Mononuclear cell (primary cell): Measurements from ENCODE around the gene ARHGAP12. TPM values are rescaled to one million over a fixed set of nuclear protein-coding genes. Genes with fewer than 3 reads are reported as not detected.

Experiments
- H3K27me3 ChIP-seq: 2 replicates; pipeline ENCODE4 v1.6.0; 2011; ENCODE audit warnings: low read length, control low read depth; ENCODE audit not compliant: insufficient read depth
- H3K4me1 ChIP-seq: 2 replicates; pipeline ENCODE4 v1.5.1; 2011; ENCODE audit warnings: mild to moderate bottlenecking, low read length, control low read depth; ENCODE audit not compliant: insufficient read depth
- H3K4me3 ChIP-seq: 2 replicates; pipeline ENCODE4 v1.5.1; 2011; ENCODE audit warnings: mild to moderate bottlenecking, low read length, moderate library complexity
- H3K9me3 ChIP-seq: 2 replicates; pipeline ENCODE4 v1.5.1; 2011; ENCODE audit warnings: low read depth, mild to moderate bottlenecking, control low read depth, low read length
- total RNA-seq: library from RNA; depleted of rRNA; stranded (reverse); fragments of >200 nt; gene quantifications from one replicate; pipeline ENCODE4 v1.2.3, GENCODE V29; 2012

ARHGAP12 gene
- total RNA-seq, 1 donor: 36.8 TPM

- Histone ChIP-seq H3K9me3 (no peaks in the 10 kb centered on the region), H3K27me3 (no peaks in the 10 kb centered on the region), H3K4me3 (no peak overlapping the region), H3K4me1 (no peaks in the 10 kb centered on the region)
Measured at GRCh38 chr10:31847515-31847914, 81.1 kb downstream of the ARHGAP12 start.

GRCh38 chr10:31838709-31839108, 89.9 kb downstream of the ARHGAP12 start:
- H3K4me1 ChIP-seq: no peaks in the 10 kb centered on the region
- no peaks in the 10 kb centered on the region for H3K9me3 ChIP-seq
- H3K4me3 ChIP-seq: no peak overlapping the region
- H3K27me3 ChIP-seq: no peaks in the 10 kb centered on the region

GRCh38 chr10:31838065-31838464, 90.6 kb downstream of the ARHGAP12 start:
- Histone ChIP-seq H3K4me3 (no peak overlapping the region), H3K27me3 (no peaks in the 10 kb centered on the region), H3K9me3 (no peaks in the 10 kb centered on the region), H3K4me1 (no peaks in the 10 kb centered on the region)

DNA sequence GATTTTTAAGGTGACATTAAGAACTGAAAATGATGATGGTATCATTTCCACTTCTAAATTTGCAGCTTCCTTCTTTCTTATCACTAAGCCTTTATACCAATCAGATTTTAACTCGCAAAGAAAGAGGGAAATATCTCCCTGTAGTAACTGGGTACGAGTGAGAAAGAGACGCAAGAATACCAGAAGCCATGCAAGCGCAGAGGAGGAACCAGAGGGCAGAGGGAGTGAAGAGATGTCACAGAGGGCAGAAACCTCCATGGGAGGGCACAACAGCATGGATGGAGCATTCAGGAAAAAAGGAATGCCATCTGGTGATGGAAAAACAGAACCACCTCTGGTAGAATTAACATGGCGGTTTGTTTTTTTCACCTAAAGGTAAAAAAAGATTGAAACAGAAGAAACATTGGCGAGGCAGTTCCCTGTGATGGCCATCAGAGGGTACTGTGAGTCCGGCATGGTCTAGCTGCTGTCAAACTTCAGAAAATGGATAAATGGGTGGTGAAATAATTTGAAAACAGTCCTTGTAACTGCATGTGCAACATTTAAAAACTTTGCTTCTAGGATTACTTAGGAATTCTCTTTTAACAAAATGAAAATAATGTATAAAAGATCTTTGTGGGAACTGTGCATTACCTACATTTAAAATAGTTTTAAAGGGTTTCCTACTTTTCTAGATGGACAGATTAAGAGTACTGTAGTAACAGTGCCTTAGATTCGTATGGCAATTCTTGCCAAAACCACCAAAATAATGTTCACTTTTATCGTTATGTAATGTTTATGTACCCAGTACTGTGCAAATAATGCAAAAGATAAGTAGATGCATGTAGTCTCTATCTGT, 91.8 kb downstream of the ARHGAP12 start:
- no peaks in the 10 kb centered on the region for H3K4me1 ChIP-seq
- H3K9me3 ChIP-seq: no peaks in the 10 kb centered on the region
- H3K27me3 ChIP-seq: no peaks in the 10 kb centered on the region
- H3K4me3 ChIP-seq: no peak overlapping the region

DNA sequence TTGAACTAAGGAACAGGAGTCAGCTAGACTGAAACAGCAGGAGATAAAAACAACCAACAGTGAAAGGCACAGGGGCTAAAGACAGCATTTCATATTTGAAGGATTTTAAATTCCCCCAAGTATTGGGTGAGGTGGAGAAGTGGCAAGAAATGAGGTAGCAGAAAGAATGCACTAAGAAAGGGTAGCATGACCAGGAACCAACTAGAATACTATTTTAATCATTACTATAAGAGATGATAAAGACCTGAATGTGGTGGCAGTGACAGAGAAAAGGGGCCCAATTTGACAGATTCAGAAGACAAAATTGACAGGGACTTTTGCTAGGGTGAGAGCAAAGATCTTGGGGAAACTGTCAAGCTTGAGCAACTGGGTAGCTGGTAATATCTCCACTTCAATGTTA, 94.9 kb downstream of the ARHGAP12 start:
- Histone ChIP-seq H3K9me3 (no peaks in the 10 kb centered on the region), H3K4me3 (no peak overlapping the region), H3K27me3 (no peaks in the 10 kb centered on the region), H3K4me1 (no peaks in the 10 kb centered on the region)

- H3K9me3 ChIP-seq: no peaks in the 10 kb centered on the region
- H3K27me3 ChIP-seq: no peaks in the 10 kb centered on the region
- H3K4me3 ChIP-seq: no peak overlapping the region
- H3K4me1 ChIP-seq: no peaks in the 10 kb centered on the region
Measured at GRCh38 chr10:31832261-31832660, 96.4 kb downstream of the ARHGAP12 start.

DNA sequence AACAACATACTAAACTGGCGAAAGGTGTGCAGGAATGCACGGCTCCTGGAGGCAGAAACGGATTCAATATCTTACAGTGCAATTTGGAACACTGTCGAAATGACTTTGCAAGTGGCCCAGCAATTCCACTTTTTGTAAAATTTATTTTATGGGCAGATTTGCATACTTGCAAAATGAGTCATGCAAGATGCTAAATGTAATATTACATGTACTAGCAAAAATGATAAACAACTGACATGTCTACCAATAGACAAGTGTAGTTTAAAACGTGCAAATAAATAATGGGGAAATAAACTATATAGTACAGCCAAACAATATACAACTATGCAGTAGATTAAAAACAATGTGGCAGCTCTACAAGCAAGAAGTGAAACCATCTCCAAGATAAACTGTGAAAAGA, 97.7 kb downstream of the ARHGAP12 start:
- Histone ChIP-seq H3K4me3 (no peak overlapping the region), H3K9me3 (no peaks in the 10 kb centered on the region), H3K4me1 (no peaks in the 10 kb centered on the region), H3K27me3 (no peaks in the 10 kb centered on the region)

GRCh38 chr10:31829776-31830175, 98.9 kb downstream of the ARHGAP12 start:
- no peaks in the 10 kb centered on the region for H3K4me1 ChIP-seq
- H3K9me3 ChIP-seq: no peaks in the 10 kb centered on the region
- no peak overlapping the region for H3K4me3 ChIP-seq
- H3K27me3 ChIP-seq: no peaks in the 10 kb centered on the region

DNA sequence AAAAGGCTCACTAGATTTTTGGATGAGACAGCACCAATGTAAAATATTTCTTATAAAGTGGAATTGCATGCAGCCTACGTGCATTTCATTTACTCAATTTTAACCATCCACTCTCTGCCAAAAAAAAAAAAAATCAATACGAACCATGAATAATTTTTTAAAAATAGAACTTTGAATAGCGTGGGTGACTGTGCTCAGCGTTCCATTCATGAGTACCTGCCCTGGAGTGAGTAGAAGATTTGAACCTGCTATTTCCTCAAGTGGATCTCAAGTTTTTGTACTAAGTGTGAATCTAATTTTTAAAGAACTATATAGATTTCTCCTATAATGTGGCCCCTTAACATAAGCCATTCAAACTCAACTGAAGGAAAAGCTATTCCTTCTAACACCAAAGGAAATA, 105.3 kb downstream of the ARHGAP12 start:
- Histone ChIP-seq H3K9me3 (no peaks in the 10 kb centered on the region), H3K4me1 (no peaks in the 10 kb centered on the region), H3K4me3 (no peak overlapping the region), H3K27me3 (no peaks in the 10 kb centered on the region)

- H3K4me1 ChIP-seq: no peaks in the 10 kb centered on the region
- H3K9me3 ChIP-seq: no peaks in the 10 kb centered on the region
Measured at GRCh38 chr10:31822616-31823318, 105.9 kb downstream of the ARHGAP12 start.

DNA sequence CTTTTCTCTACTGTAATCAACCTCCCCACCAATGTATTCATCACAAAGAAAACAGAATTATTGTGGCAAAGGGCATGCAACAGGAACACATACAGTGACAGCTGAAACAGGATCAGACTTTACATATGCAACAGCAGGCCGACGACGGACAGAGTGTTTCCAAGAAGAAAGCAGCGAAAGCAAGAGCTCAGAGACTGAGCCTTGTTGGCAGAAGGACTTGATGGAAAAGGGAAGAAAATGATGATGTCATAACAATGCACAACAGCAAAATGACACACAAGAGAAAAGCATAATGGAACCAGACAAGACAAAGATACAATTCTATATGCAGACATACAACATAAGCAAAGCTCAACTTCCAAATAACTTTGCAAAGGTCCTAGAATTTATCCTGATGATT, 106.5 kb downstream of the ARHGAP12 start:
- H3K9me3 ChIP-seq: no peaks in the 10 kb centered on the region
- no peak overlapping the region for H3K4me3 ChIP-seq
- H3K4me1 ChIP-seq: no peaks in the 10 kb centered on the region
- no peaks in the 10 kb centered on the region for H3K27me3 ChIP-seq

More at GRCh38 chr10:31822616-31823318, 105.9 kb downstream of the ARHGAP12 start:
- Histone ChIP-seq H3K27me3 (no peaks in the 10 kb centered on the region), H3K4me3 (no peak overlapping the region)

- H3K4me1 ChIP-seq: no peaks in the 10 kb centered on the region
- no peak overlapping the region for H3K4me3 ChIP-seq
- no peaks in the 10 kb centered on the region for H3K27me3 ChIP-seq
- H3K9me3 ChIP-seq: no peaks in the 10 kb centered on the region
Measured at GRCh38 chr10:31820778-31821369, 107.8 kb downstream of the ARHGAP12 start.

GRCh38 chr10:31820096-31820495, 108.5 kb downstream of the ARHGAP12 start:
- H3K9me3 ChIP-seq: no peaks in the 10 kb centered on the region
- H3K4me3 ChIP-seq: no peak overlapping the region
- H3K4me1 ChIP-seq: no peaks in the 10 kb centered on the region
- no peaks in the 10 kb centered on the region for H3K27me3 ChIP-seq

- Histone ChIP-seq H3K4me3 (no peak overlapping the region), H3K4me1 (no peaks in the 10 kb centered on the region), H3K27me3 (no peaks in the 10 kb centered on the region), H3K9me3 (no peaks in the 10 kb centered on the region)
Measured at GRCh38 chr10:31819391-31819820, 109.2 kb downstream of the ARHGAP12 start.

DNA sequence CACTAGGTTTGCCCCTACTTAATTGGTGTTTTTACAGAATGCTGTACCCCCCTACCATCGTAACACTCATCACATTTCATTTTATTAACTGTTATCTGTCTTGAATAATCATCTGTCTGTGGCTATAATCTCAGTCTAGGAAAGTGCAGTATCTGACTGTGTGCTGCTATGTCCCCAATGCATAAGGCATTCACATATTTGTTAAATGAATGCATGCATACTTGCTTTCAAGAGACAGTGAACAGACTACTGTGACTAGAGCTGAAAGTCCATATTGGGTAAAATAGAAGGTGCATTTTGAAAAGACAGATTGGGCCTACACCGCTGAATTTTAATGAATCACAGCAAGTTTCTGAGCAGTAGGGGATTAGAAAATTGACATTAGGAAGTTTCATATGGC, 112.3 kb downstream of the ARHGAP12 start:
- H3K9me3 ChIP-seq: no peaks in the 10 kb centered on the region
- H3K4me3 ChIP-seq: no peak overlapping the region
- no peaks in the 10 kb centered on the region for H3K4me1 ChIP-seq

More for the DNA sequence above, 112.3 kb downstream of the ARHGAP12 start:
- no peaks in the 10 kb centered on the region for H3K27me3 ChIP-seq
